ENCODE data around the gene PEX14. TPM values are rescaled to one million over a fixed set of nuclear protein-coding genes. Genes with fewer than 3 reads are reported as not detected.
"Not testable (repeated sequence)": the region's sequence is repeated elsewhere in the genome, so short reads cannot be mapped to it uniquely, and the experiment has no call there.

PEX14 gene
- total RNA-seq, 2 donors from 2014 or later: 24.3 to 26.0 TPM

GRCh38 chr1:10502206-10502605 lies 27.5 kb downstream of the PEX14 start:
- no peak overlapping the region for H3K27ac Mint-ChIP-seq
- no peak for DNase-seq
- H3K9me3 Mint-ChIP-seq: no peaks in the 10 kb centered on the region
- H3K4me1 Mint-ChIP-seq: peaks cover 1% of the 10 kb centered on the region
- Histone ChIP-seq H3K9me3 (ENCODE audit: control insufficient read depth, low read length) (no peaks in the 10 kb centered on the region), H3K36me3 (ENCODE audit: control insufficient read depth, insufficient read depth, low read length) (peaks cover 7% of the 10 kb centered on the region), H3K4me1 (ENCODE audit: control insufficient read depth, insufficient read depth, low read length) (no peaks in the 10 kb centered on the region), H3K27me3 (ENCODE audit: control insufficient read depth, insufficient read depth, low read length, poor library complexity, severe bottlenecking) (no peaks in the 10 kb centered on the region), H3K9ac (ENCODE audit: extremely low read depth, low read length, poor library complexity, severe bottlenecking) (no peak overlapping the region), H3K27ac (ENCODE audit: low read depth, low read length) (no peak overlapping the region), H3K4me3 (ENCODE audit: low read length) (no peak overlapping the region)
- peaks cover 2% of the 10 kb centered on the region for H3K36me3 Mint-ChIP-seq (ENCODE audit: low read depth)
- WGBS, 2 experiments (ENCODE audit: insufficient coverage in 1 of 2, insufficient read length in 1 of 2): 93% methylated on average over 4 to 5 of the region's 5 CpGs
- H3K4me3 Mint-ChIP-seq: no peak overlapping the region
- no peaks in the 10 kb centered on the region for H3K27me3 Mint-ChIP-seq (ENCODE audit: insufficient read depth)
- TF ChIP-seq, protein P1, sequence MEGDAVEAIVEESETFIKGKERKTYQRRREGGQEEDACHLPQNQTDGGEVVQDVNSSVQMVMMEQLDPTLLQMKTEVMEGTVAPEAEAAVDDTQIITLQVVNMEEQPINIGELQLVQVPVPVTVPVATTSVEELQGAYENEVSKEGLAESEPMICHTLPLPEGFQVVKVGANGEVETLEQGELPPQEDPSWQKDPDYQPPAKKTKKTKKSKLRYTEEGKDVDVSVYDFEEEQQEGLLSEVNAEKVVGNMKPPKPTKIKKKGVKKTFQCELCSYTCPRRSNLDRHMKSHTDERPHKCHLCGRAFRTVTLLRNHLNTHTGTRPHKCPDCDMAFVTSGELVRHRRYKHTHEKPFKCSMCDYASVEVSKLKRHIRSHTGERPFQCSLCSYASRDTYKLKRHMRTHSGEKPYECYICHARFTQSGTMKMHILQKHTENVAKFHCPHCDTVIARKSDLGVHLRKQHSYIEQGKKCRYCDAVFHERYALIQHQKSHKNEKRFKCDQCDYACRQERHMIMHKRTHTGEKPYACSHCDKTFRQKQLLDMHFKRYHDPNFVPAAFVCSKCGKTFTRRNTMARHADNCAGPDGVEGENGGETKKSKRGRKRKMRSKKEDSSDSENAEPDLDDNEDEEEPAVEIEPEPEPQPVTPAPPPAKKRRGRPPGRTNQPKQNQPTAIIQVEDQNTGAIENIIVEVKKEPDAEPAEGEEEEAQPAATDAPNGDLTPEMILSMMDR (conservative IDR thresholded peaks at IDR 0.05): no peak

GRCh38 chr1:10504249-10504648 lies 29.5 kb downstream of the PEX14 start:
- DNase-seq: no peak
- WGBS, 2 experiments (ENCODE audit: insufficient coverage in 1 of 2, insufficient read length in 1 of 2): 82% methylated on average over 2 to 5 of the region's 5 CpGs
- no peaks in the 10 kb centered on the region for H3K27me3 ChIP-seq (ENCODE audit: control insufficient read depth, insufficient read depth, low read length, poor library complexity, severe bottlenecking)
- no peak overlapping the region for H3K4me3 ChIP-seq (ENCODE audit: low read length)
- H3K9ac ChIP-seq (ENCODE audit: extremely low read depth, low read length, poor library complexity, severe bottlenecking): no peak overlapping the region
- H3K27me3 Mint-ChIP-seq (ENCODE audit: insufficient read depth): no peaks in the 10 kb centered on the region
- H3K9me3 ChIP-seq (ENCODE audit: control insufficient read depth, low read length): no peaks in the 10 kb centered on the region
- no peaks in the 10 kb centered on the region for H3K36me3 ChIP-seq (ENCODE audit: control insufficient read depth, insufficient read depth, low read length)
- H3K4me3 Mint-ChIP-seq: no peak overlapping the region
- peaks cover 2% of the 10 kb centered on the region for H3K36me3 Mint-ChIP-seq (ENCODE audit: low read depth)
- TF ChIP-seq, protein P1 (conservative IDR thresholded peaks at IDR 0.05): no peak
- peaks cover 13% of the 10 kb centered on the region for H3K4me1 Mint-ChIP-seq
- no peak overlapping the region for H3K27ac Mint-ChIP-seq
- H3K27ac ChIP-seq (ENCODE audit: low read depth, low read length): no peak overlapping the region
- no peaks in the 10 kb centered on the region for H3K9me3 Mint-ChIP-seq
- peaks cover 11% of the 10 kb centered on the region for H3K4me1 ChIP-seq (ENCODE audit: control insufficient read depth, insufficient read depth, low read length)

- WGBS, 2 experiments (ENCODE audit: insufficient coverage in 1 of 2, insufficient read length in 1 of 2): 84 to 93% methylated on average over 11 to 12 of the region's 12 CpGs
- H3K36me3 ChIP-seq (ENCODE audit: control insufficient read depth, insufficient read depth, low read length); H3K36me3 Mint-ChIP-seq (ENCODE audit: low read depth); H3K4me3 ChIP-seq (ENCODE audit: low read length); DNase-seq; H3K9me3 ChIP-seq (ENCODE audit: control insufficient read depth, low read length); H3K4me3 Mint-ChIP-seq; H3K27ac ChIP-seq (ENCODE audit: low read depth, low read length); H3K9me3 Mint-ChIP-seq; H3K27me3 Mint-ChIP-seq (ENCODE audit: insufficient read depth); H3K27ac Mint-ChIP-seq; H3K27me3 ChIP-seq (ENCODE audit: control insufficient read depth, insufficient read depth, low read length, poor library complexity, severe bottlenecking); H3K9ac ChIP-seq (ENCODE audit: extremely low read depth, low read length, poor library complexity, severe bottlenecking): not testable (repeated sequence)
- H3K4me1 ChIP-seq (ENCODE audit: control insufficient read depth, insufficient read depth, low read length): peaks cover 11% of the 10 kb centered on the region
- H3K4me1 Mint-ChIP-seq: peaks cover 15% of the 10 kb centered on the region
These were observed 31.4 kb downstream of the PEX14 start for GRCh38 chr1:10506046-10506676.

GRCh38 chr1:10506677-10507047 lies 31.9 kb downstream of the PEX14 start:
- H3K4me1 ChIP-seq (ENCODE audit: control insufficient read depth, insufficient read depth, low read length): peaks cover 11% of the 10 kb centered on the region
- peaks cover 15% of the 10 kb centered on the region for H3K4me1 Mint-ChIP-seq
- H3K9ac ChIP-seq (ENCODE audit: extremely low read depth, low read length, poor library complexity, severe bottlenecking): no peak overlapping the region
- 81 to 100% methylated on average over 2 to 4 of the region's 4 CpGs for WGBS, 2 experiments (ENCODE audit: insufficient coverage in 1 of 2, insufficient read length in 1 of 2)
- DNase-seq: no peak
- H3K9me3 ChIP-seq (ENCODE audit: control insufficient read depth, low read length): no peaks in the 10 kb centered on the region
- no peak overlapping the region for H3K27ac ChIP-seq (ENCODE audit: low read depth, low read length)
- no peak overlapping the region for H3K4me3 Mint-ChIP-seq
- H3K27me3 ChIP-seq (ENCODE audit: control insufficient read depth, insufficient read depth, low read length, poor library complexity, severe bottlenecking): no peaks in the 10 kb centered on the region
- TF ChIP-seq, protein P1 (conservative IDR thresholded peaks at IDR 0.05): no peak
- no peak overlapping the region for H3K4me3 ChIP-seq (ENCODE audit: low read length)
- no peaks in the 10 kb centered on the region for H3K27me3 Mint-ChIP-seq (ENCODE audit: insufficient read depth)
- no peaks in the 10 kb centered on the region for H3K9me3 Mint-ChIP-seq
- H3K36me3 Mint-ChIP-seq (ENCODE audit: low read depth): peaks cover 2% of the 10 kb centered on the region
- H3K27ac Mint-ChIP-seq: no peak overlapping the region
- H3K36me3 ChIP-seq (ENCODE audit: control insufficient read depth, insufficient read depth, low read length): no peaks in the 10 kb centered on the region

All from endodermal cell (in vitro differentiated cells).